Karpas-422 (cell line): ENCODE data around the gene GPR85. TPM values are rescaled to one million over a fixed set of nuclear protein-coding genes. Genes with fewer than 3 reads are reported as not detected.

Experiments
- DNase-seq: peaks from one replicate; pipeline ENCODE4 v3.0.0-alpha.2; 2015
- H2AFZ ChIP-seq: fragments of 200-600 bp; sonication (generic); 2 replicates; pipeline ENCODE4 v1.6.1; 2014; ENCODE audit warnings: antibody characterized with exemption, low read length, mixed read lengths
- H3K27ac ChIP-seq: fragments of 200-600 bp; sonication (generic); 2 replicates; pipeline ENCODE4 v1.5.1; 2014; ENCODE audit warnings: mild to moderate bottlenecking, low read length, moderate library complexity
- H3K27me3 ChIP-seq: fragments of 200-600 bp; sonication (generic); 2 replicates; pipeline ENCODE4 v1.6.1; 2014; ENCODE audit warnings: low read length, mixed read lengths
- H3K36me3 ChIP-seq: fragments of 200-600 bp; sonication (generic); 2 replicates; pipeline ENCODE4 v1.6.1; 2014; ENCODE audit warnings: low read length, mixed read lengths; ENCODE audit not compliant: insufficient read depth
- H3K4me1 ChIP-seq: fragments of 200-600 bp; sonication (generic); 2 replicates; pipeline ENCODE4 v1.6.1; 2014; ENCODE audit warnings: mild to moderate bottlenecking, low read length, mixed read lengths
- H3K4me2 ChIP-seq: fragments of 200-600 bp; sonication (generic); 2 replicates; pipeline ENCODE4 v1.6.1; 2014; ENCODE audit warnings: low read length, low read depth, mild to moderate bottlenecking; ENCODE audit not compliant: poor library complexity, severe bottlenecking
- H3K4me3 ChIP-seq: fragments of 200-600 bp; sonication (generic); 2 replicates; pipeline ENCODE4 v1.5.1; 2014; ENCODE audit warnings: mild to moderate bottlenecking, antibody characterized with exemption, low read length, mixed read lengths
- H3K79me2 ChIP-seq: fragments of 200-600 bp; sonication (generic); 2 replicates; pipeline ENCODE4 v1.6.1; 2014; ENCODE audit warnings: mild to moderate bottlenecking, low read length, mixed read lengths
- H3K9ac ChIP-seq: fragments of 200-600 bp; sonication (generic); 2 replicates; pipeline ENCODE4 v1.6.0; 2014; ENCODE audit warnings: low read length
- H3K9me2 ChIP-seq: fragments of 200-600 bp; sonication (generic), shearing (Covaris generic); replicated peaks from 2 replicates; pipeline ENCODE4 v1.6.0; 2014; ENCODE audit warnings: mild to moderate bottlenecking, low read length, moderate library complexity; ENCODE audit not compliant: insufficient read depth
- H3K9me3 ChIP-seq: fragments of 300-700, 200-600 bp; sonication (generic); 2 replicates; pipeline ENCODE4 v1.6.1; 2014; ENCODE audit warnings: low read length, mixed read lengths
- H4K20me1 ChIP-seq: fragments of 200-600 bp; sonication (generic); 2 replicates; pipeline ENCODE4 v1.6.1; 2014; ENCODE audit warnings: mild to moderate bottlenecking, antibody characterized with exemption, low read length, low read depth; ENCODE audit not compliant: insufficient read depth
- total RNA-seq: library from RNA; depleted of rRNA; stranded (reverse); fragments of >200 nt; shearing (Covaris generic); gene quantifications from 2 replicates; pipeline ENCODE4 v1.2.3, GENCODE V29; 2014; ENCODE audit warnings: low replicate concordance

The GPR85 gene
- total RNA-seq, 1 experiment from 2014 or later = not detected

DNA sequence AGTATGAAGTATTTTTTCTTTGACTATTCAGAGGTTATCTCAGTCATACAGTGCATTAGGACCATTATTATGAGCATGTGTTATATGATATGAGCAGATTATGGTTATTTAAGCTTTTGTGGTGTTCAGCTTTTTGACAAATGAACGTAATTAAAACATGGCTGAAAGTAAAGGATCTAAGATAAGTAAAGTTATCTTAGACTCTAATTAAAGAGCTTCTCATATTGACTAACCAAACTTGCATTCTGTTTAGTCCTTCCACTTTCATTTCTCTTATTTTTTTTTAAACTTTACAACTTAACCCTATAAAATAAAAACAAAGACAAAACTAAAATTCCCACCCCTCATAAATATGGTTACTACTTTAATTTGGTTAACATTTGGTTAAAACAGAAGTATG lies 6.9 kb upstream of the GPR85 start:
- Histone ChIP-seq H3K9me2 (no peaks in the 10 kb centered on the region), H3K4me1 (peaks cover 10% of the 10 kb centered on the region; the same call in 1 of the 2 replicates), H3K9me3 (no peaks in the 10 kb centered on the region), H2AFZ (no peak overlapping the region), H4K20me1 (no peaks in the 10 kb centered on the region), H3K36me3 (no peaks in the 10 kb centered on the region), H3K27ac (no peak overlapping the region), H3K4me2 (no peak overlapping the region), H3K79me2 (no peaks in the 10 kb centered on the region), H3K4me3 (no peak overlapping the region), H3K27me3 (no peaks in the 10 kb centered on the region; the same call in 1 of the 2 replicates), H3K9ac (no peak overlapping the region)
- DNase-seq = no peak

DNA sequence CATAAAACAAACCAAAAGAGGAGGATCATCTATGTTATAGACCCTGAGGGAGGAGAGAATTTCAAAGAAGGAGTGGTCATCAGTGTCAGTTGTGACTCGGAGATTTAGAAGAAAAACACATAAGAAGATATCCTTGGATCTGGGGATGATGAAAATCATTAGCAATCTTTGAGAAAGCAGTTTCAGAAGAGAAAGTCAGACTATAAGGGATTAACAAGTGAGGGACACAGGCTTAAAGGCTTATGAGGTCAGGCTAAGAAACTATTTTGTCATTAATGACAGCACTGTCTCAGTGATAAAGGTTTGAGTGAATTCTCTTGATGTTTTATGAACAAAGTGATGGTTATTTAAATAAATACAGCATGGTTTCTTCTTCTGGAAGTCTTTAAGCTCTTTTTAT lies 6.1 kb upstream of the GPR85 start:
- Histone ChIP-seq H3K9me2 (no peaks in the 10 kb centered on the region), H3K79me2 (no peaks in the 10 kb centered on the region), H3K9me3 (no peaks in the 10 kb centered on the region), H3K4me1 (peaks cover 10% of the 10 kb centered on the region; the same call in 1 of the 2 replicates), H3K9ac (no peak overlapping the region), H3K27me3 (no peaks in the 10 kb centered on the region; the same call in 1 of the 2 replicates), H3K36me3 (no peaks in the 10 kb centered on the region), H4K20me1 (no peaks in the 10 kb centered on the region), H3K27ac (no peak overlapping the region), H2AFZ (no peak overlapping the region), H3K4me3 (no peak overlapping the region), H3K4me2 (no peak overlapping the region)
- no peak for DNase-seq

DNA sequence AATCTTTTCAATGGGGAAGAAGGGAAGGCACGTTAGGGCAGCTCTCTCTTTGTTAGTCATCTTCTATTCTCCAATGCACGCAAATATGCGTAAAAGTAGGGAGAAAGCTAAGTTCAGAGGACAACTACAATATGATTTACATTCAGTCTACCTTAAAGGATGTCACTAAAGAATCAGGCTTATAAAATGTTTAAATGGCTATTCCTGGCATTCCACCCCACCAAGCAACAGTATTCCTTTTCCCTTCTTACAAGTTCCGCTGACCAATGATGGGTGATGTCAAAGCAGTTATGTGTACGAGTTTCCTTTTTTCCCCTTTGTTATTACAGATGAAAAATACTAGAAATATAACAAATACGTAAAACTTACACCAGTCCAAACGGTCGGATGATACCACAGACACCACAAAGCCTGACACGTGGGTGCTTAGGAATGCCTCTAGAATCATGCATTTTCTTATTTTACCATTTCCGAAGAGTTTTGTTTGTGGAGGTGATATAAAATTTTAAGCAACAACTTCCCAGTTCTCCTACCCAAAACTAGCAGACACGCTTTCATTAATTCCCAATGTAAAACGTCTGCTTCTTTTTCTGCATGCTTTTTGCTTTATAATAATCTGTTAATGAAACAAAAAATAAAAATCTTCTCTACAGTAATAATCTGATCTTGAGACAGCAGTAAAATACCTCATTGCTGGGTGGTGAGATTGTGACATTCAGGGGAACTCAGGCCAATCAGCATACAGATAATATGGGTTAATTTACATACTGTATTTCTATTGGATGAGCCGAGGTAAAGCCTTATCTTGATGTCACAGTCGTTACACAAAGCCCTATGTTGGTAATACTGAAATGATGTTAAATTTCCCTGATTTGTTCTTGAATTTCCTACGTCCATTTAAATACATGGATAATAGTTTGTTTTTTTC lies 708 bp upstream of the GPR85 start:
- Histone ChIP-seq H3K4me2 (no peak overlapping the region), H3K4me1 (peaks cover 5% of the 10 kb centered on the region; the same call in 1 of the 2 replicates), H3K36me3 (no peaks in the 10 kb centered on the region), H3K9me3 (no peaks in the 10 kb centered on the region), H3K9ac (no peak overlapping the region), H3K27me3 (no peaks in the 10 kb centered on the region), H3K4me3 (no peak overlapping the region), H4K20me1 (no peaks in the 10 kb centered on the region), H3K27ac (no peak overlapping the region), H3K79me2 (no peaks in the 10 kb centered on the region), H2AFZ (no peak overlapping the region), H3K9me2 (no peaks in the 10 kb centered on the region)
- DNase-seq = no peak

DNA sequence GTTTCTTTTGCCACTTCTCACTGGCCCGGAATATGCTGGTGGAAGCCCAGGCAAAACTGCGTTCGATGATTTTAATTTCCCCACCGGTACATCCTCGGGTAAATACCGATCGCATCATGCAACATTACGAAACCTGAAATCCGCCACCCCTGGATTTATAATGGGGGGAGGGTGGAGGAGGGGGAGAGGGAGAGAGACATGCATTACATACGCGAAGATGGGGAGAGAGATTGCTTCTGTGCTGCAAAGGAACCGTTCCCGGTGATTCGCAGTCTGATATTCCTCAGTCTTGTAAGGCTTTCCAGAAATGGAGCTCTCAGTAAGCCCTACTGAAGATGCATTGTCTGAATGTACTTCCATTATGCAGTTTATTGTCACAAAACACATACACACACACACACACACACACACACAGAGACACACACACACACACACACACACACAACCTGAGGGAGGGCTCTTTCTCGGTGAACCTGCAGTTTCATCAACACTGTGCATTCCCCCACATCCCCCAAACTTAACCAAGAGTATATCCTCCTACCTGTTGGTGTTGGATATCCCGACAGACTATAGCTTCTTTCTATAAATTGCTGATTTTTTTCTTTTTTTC lies 741 bp downstream of the GPR85 start:
- Histone ChIP-seq H3K27ac (no peak overlapping the region), H3K4me2 (no peak overlapping the region), H3K79me2 (no peaks in the 10 kb centered on the region), H3K9me3 (no peaks in the 10 kb centered on the region), H3K4me3 (no peak overlapping the region), H3K27me3 (no peaks in the 10 kb centered on the region), H3K4me1 (peaks cover 5% of the 10 kb centered on the region; the same call in 1 of the 2 replicates), H3K36me3 (no peaks in the 10 kb centered on the region), H3K9ac (no peak overlapping the region), H4K20me1 (no peaks in the 10 kb centered on the region), H3K9me2 (no peaks in the 10 kb centered on the region), H2AFZ (no peak overlapping the region)
- DNase-seq = no peak

DNA sequence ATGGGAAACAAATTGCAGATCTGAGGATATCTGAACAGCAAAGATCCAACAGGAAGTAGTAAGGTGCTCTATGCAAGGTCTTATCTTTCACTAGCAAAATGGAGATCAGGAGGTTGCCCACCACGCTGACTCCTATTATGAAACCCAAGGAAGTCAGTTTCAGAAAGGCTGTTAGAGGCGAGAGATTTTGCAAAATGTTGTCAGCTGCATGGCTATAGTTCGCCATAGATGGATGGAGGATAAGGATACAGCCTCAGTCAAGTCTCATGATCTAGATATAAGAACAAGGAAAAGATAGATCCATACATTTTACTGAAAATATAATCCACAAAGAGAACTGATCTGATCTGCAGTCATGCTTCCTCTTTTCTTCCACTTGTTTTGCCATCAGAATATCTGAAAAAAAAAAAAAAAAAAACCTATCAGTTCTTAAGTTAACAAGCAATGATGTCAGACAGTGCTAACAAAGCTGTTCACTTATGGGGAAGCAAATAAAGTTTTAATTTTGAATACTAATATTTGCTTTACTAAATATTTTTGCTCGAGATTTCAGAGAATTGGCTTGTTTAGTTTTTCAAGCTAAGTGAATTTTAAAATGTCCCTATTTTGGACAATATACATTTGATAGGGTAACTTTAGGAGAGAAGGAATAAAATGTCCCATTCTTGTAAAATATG lies 2.0 kb downstream of the GPR85 start:
- no peaks in the 10 kb centered on the region for H4K20me1 ChIP-seq
- H3K36me3 ChIP-seq = no peaks in the 10 kb centered on the region
- peaks cover 5% of the 10 kb centered on the region; the same call in 1 of the 2 replicates for H3K4me1 ChIP-seq
- no peaks in the 10 kb centered on the region for H3K9me3 ChIP-seq
- no peaks in the 10 kb centered on the region for H3K79me2 ChIP-seq
- no peak overlapping the region for H3K27ac ChIP-seq
- peak overlapping the region; percentile 25; the same call in 1 of the 2 replicates for H2AFZ ChIP-seq
- H3K4me2 ChIP-seq = no peak overlapping the region
- no peaks in the 10 kb centered on the region for H3K9me2 ChIP-seq
- H3K9ac ChIP-seq = no peak overlapping the region
- H3K27me3 ChIP-seq = no peaks in the 10 kb centered on the region
- no peak overlapping the region for H3K4me3 ChIP-seq
- DNase-seq = no peak

DNA sequence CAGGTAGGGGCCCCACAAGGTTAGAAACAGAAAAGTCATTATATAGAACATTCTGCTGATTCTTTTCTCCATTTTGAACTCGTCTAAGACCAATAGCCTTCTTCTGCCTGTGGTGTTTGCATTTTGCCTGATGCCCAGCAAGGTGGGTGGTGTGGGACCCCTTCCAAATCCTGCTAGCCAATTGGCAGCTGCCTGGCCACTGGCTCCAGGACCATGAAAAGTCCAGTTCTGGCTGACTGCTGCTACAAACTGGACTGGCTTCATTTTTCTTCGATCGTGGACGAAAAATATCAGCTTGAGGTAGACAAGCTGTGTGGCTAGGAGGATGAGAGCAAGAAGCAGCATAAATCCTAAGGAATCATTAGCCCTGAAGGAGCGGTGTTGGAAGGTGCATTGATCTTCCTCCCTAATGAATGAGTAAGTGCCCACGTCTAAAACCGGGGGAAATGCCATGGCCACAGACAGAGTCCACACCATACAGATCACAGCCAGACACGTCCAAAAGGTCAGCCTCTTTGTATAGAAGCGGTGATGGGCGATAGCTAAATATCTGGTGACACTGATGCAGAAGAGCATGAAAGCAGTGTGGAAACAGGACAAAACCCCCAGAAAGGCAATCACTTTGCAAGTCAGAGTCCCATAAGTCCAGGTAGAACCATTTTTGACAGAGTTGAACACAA lies 2.7 kb downstream of the GPR85 start:
- Histone ChIP-seq H3K4me1 (peaks cover 5% of the 10 kb centered on the region; the same call in 1 of the 2 replicates), H3K4me3 (no peak overlapping the region), H3K9me2 (no peaks in the 10 kb centered on the region), H3K79me2 (no peaks in the 10 kb centered on the region), H3K27me3 (no peaks in the 10 kb centered on the region), H2AFZ (peak overlapping the region; percentile 23; the same call in 1 of the 2 replicates), H3K9me3 (no peaks in the 10 kb centered on the region), H3K4me2 (no peak overlapping the region), H3K27ac (no peak overlapping the region), H3K36me3 (no peaks in the 10 kb centered on the region), H4K20me1 (no peaks in the 10 kb centered on the region), H3K9ac (no peak overlapping the region)
- no peak for DNase-seq

DNA sequence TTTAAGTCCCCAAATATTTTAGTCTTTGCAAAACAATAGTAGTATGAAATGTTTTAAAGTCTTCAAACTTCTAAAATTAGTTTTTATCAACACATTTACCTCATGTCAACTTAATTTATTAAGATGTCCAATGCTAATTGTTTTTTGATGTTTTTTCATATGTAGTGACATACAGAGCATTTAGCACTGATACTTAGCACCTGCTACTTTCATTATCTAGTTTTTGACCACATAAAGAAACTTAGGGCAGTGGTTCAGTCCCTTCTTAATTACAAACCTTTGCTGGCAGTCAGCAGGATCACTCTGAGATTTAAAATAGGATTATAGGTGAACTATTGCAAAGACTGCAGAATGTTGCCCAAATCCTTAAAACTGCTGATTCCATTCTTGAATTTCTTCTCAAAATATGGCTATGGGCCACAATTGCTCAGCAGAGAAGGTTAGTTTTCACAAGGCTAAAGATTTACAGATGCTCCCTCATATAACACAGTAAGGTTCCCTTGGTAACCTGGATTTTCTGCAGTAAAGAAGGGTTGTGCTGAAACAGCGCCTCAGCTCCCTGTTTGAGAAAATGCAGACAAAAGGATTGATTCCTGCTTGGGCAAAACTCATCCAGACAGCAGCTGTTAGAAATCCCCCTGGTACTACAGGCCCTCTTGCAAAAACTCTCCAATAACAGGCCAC lies 3.4 kb downstream of the GPR85 start:
- Histone ChIP-seq H3K4me1 (peaks cover 7% of the 10 kb centered on the region; the same call in 1 of the 2 replicates), H3K79me2 (no peaks in the 10 kb centered on the region), H3K36me3 (no peaks in the 10 kb centered on the region), H3K27ac (no peak overlapping the region), H4K20me1 (no peaks in the 10 kb centered on the region), H3K27me3 (no peaks in the 10 kb centered on the region), H3K9ac (no peak overlapping the region), H3K9me3 (no peaks in the 10 kb centered on the region), H3K4me2 (no peak overlapping the region), H3K4me3 (no peak overlapping the region), H3K9me2 (no peaks in the 10 kb centered on the region), H2AFZ (peak overlapping the region; percentile 23; the same call in 1 of the 2 replicates)
- DNase-seq = no peak
